HEK293 (cell line): ENCODE measurements around the gene SCN1A.
A peak's percentile ranks its signal among the peaks of the same experiment; 100 is the strongest.

Experiments
- CTCF ChIA-PET: fragments of 350-600 bp; formaldehyde crosslinking; extraction: SDS; loops from one replicate; lab custom pipeline; 2021; ENCODE audit warnings: antibody characterized with exemption; lab: Yijun Ruan, JAX
- POLR2A ChIA-PET: fragments of 300-600 bp; formaldehyde crosslinking; extraction: SDS; loops from one replicate; lab custom pipeline; 2020; ENCODE audit warnings: antibody characterized with exemption, inconsistent platforms; lab: Yijun Ruan, JAX
- H3K27ac ChIP-seq: fragments of 200-500 bp; sonication (Bioruptor generic); 2 replicates; pipeline ENCODE4 v1.5.1; 2014; ENCODE audit warnings: low read depth, low read length, control low read depth, inconsistent platforms; ENCODE audit errors: extremely low read depth
- H3K36me3 ChIP-seq, 2 experiments: fragments of 200-500 bp in 1 of 2; sonication (Bioruptor generic) in 1 of 2; 1 replicate in 1 of 2; 2 replicates in 1 of 2; pipeline ENCODE4 v1.5.1; 2014 to 2017; ENCODE audit warnings: inconsistent platforms in 2 of 2, low read length in 2 of 2; ENCODE audit not compliant: control insufficient read depth in 2 of 2, insufficient read depth in 1 of 2
- H3K4me1 ChIP-seq: fragments of 200-500 bp; sonication (Bioruptor generic); 2 replicates; pipeline ENCODE4 v1.5.1; 2014; ENCODE audit warnings: mild to moderate bottlenecking, low read length, inconsistent platforms; ENCODE audit not compliant: control insufficient read depth, insufficient read depth
- H3K4me3 ChIP-seq: 2 replicates; pipeline ENCODE4 v1.5.1; 2011; ENCODE audit warnings: low read depth, mild to moderate bottlenecking, control low read depth, low read length, moderate library complexity
- H3K9me3 ChIP-seq: fragments of 200-500 bp; sonication (Bioruptor generic); 2 replicates; pipeline ENCODE4 v1.5.1; 2014; ENCODE audit warnings: low read depth, low read length, inconsistent platforms; ENCODE audit not compliant: control insufficient read depth, insufficient read depth
- PRDM1 ChIP-seq: fragments of 450-650 bp; formaldehyde crosslinking; IDR thresholded peaks from 2 replicates; pipeline ENCODE4; 2016; ENCODE audit warnings: missing biosample characterization, missing genetic modification characterization
- TRIM28 ChIP-seq: IDR thresholded peaks from 2 replicates; pipeline ENCODE4 v1.6.1; 2011; ENCODE audit warnings: low read length, control low read depth, borderline replicate concordance
- ZBTB21 ChIP-seq: fragments of 450-650 bp; formaldehyde crosslinking; IDR thresholded peaks from 2 replicates; pipeline ENCODE4 v1.5.1; 2017; ENCODE audit warnings: missing biosample characterization, missing genetic modification characterization
- ZNF24 ChIP-seq: fragments of 450-650 bp; formaldehyde crosslinking; IDR thresholded peaks from 2 replicates; pipeline ENCODE4 v1.5.1; 2016; ENCODE audit warnings: missing biosample characterization, missing genetic modification characterization
- ZNF530 ChIP-seq: fragments of 450-650 bp; formaldehyde crosslinking; IDR thresholded peaks from 2 replicates; pipeline ENCODE4 v1.5.1; 2016; ENCODE audit warnings: low read depth, missing biosample characterization, missing genetic modification characterization
- ZNF544 ChIP-seq: fragments of 450-650 bp; formaldehyde crosslinking; IDR thresholded peaks from 2 replicates; pipeline ENCODE4 v1.5.0; 2017; ENCODE audit warnings: missing biosample characterization, missing genetic modification characterization
- ZNF677 ChIP-seq: fragments of 450-650 bp; IDR thresholded peaks from 2 replicates; pipeline ENCODE4 v1.5.0; 2018; ENCODE audit warnings: missing biosample characterization, mild to moderate bottlenecking, missing genetic modification characterization, moderate library complexity
- ZNF843 ChIP-seq: fragments of 450-650 bp; formaldehyde crosslinking; IDR thresholded peaks from 2 replicates; pipeline ENCODE4 v1.5.1; 2016; ENCODE audit warnings: missing biosample characterization, missing genetic modification characterization
- TF ChIP-seq, protein P1 (sequence below): sonication (generic); formaldehyde crosslinking; IDR thresholded peaks from 2 replicates; pipeline ENCODE4 v1.8.1; 2022; ENCODE audit warnings: mild to moderate bottlenecking, moderate library complexity, missing genetic modification reagents
- TF ChIP-seq, protein P2 (sequence below): fragments of 450-650 bp; formaldehyde crosslinking; IDR thresholded peaks from 2 replicates; pipeline ENCODE4 v1.5.1; 2017; ENCODE audit warnings: missing biosample characterization, missing genetic modification characterization
- TF ChIP-seq, protein P3 (sequence below): fragments of 450-650 bp; formaldehyde crosslinking; IDR thresholded peaks from 2 replicates; pipeline ENCODE4 v1.5.1; 2017; ENCODE audit warnings: missing biosample characterization, missing genetic modification characterization
- TF ChIP-seq, protein P4 (sequence below): fragments of 450-650 bp; formaldehyde crosslinking; IDR thresholded peaks from 2 replicates; pipeline ENCODE4 v1.5.1; 2016; ENCODE audit warnings: missing biosample characterization, missing genetic modification characterization
- TF ChIP-seq, protein P5 (sequence below): fragments of 450-650 bp; formaldehyde crosslinking; IDR thresholded peaks from 2 replicates; pipeline ENCODE4 v1.5.1; 2016; ENCODE audit warnings: missing biosample characterization, missing genetic modification characterization
- TF ChIP-seq, protein P6 (sequence below): fragments of 450-650 bp; formaldehyde crosslinking; IDR thresholded peaks from 2 replicates; pipeline ENCODE4 v1.5.1; 2016; ENCODE audit warnings: missing biosample characterization, missing genetic modification characterization

SCN1A gene

DNA sequence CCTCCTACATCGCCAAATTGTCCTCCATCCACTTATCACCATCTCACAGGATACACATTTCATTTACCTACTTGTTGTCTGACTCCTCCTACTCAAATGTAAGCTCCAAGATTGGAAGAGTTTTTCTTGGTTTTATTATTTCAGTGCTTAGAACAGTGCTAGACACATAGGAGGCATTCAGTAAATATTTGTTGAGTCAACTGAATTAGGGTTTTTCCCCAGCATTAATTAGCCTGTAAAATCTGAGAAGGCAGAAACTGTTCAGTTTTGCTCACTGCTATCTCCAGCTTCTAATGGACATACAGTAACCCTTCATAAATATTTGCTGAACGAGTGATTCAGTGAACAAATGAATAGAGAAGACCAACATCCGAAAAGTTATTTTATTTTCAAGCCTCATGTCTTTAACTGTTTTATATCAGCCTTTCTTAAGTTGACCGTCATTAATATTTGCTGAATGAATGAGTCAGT is 175.0 kb downstream of the SCN1A start:
- Histone ChIP-seq H3K4me3 (peak overlapping the region; percentile 74), H3K36me3 (peaks cover 10 to 24% of the 10 kb centered on the region in 2 experiments)
- TF ChIP-seq, protein P1, sequence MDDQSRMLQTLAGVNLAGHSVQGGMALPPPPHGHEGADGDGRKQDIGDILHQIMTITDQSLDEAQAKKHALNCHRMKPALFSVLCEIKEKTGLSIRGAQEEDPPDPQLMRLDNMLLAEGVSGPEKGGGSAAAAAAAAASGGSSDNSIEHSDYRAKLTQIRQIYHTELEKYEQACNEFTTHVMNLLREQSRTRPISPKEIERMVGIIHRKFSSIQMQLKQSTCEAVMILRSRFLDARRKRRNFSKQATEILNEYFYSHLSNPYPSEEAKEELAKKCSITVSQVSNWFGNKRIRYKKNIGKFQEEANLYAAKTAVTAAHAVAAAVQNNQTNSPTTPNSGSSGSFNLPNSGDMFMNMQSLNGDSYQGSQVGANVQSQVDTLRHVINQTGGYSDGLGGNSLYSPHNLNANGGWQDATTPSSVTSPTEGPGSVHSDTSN (CRISPR knock-in tag), result no peak
- TF ChIP-seq, protein P2, sequence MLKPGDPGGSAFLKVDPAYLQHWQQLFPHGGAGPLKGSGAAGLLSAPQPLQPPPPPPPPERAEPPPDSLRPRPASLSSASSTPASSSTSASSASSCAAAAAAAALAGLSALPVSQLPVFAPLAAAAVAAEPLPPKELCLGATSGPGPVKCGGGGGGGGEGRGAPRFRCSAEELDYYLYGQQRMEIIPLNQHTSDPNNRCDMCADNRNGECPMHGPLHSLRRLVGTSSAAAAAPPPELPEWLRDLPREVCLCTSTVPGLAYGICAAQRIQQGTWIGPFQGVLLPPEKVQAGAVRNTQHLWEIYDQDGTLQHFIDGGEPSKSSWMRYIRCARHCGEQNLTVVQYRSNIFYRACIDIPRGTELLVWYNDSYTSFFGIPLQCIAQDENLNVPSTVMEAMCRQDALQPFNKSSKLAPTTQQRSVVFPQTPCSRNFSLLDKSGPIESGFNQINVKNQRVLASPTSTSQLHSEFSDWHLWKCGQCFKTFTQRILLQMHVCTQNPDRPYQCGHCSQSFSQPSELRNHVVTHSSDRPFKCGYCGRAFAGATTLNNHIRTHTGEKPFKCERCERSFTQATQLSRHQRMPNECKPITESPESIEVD (tag by site-specific recombination), result peak; percentile 89
- TF ChIP-seq, all 188 proteins: peak for 1
- ChIA-PET CTCF (interaction anchor here (0.5 to 4.7 kb wide), 4 partner anchors 8 to 1403 kb away, joined by 3 to 21 read pairs (median 5); partner anchors contain the start of gene SCN1A), POLR2A (interaction anchor here (0.7 to 1.6 kb wide), 3 partner anchors 8 to 36 kb away, joined by 3 to 5 read pairs (median 3); no protein-coding TSS in a partner anchor)
- Histone ChIP-seq H3K9me3 (no peaks in the 10 kb centered on the region), H3K27ac (peak overlapping the region; percentile 78), H3K4me1 (no peaks in the 10 kb centered on the region)

DNA sequence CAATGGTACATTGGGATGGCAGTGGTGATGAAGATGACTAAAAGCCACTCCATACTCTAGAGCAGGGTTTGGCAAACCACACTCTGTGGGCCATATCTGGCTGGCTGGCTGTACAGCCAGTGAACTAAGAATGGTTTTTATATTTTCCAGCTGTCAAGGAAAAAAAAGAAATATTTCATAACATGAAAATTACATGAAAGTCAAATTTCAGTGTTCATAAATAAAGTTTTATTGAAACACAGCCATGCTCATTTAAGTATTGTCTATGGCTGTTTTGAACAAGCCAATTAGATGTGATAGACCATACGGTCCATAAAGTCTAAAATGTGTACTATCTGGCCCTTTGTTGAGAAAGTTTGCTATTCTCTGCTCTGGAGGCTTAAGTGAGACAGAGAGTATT is 175.7 kb downstream of the SCN1A start:
- no peak overlapping the region for H3K4me3 ChIP-seq
- no peaks in the 10 kb centered on the region for H3K4me1 ChIP-seq
- no peak overlapping the region for H3K27ac ChIP-seq
- TF ChIP-seq, protein P3, sequence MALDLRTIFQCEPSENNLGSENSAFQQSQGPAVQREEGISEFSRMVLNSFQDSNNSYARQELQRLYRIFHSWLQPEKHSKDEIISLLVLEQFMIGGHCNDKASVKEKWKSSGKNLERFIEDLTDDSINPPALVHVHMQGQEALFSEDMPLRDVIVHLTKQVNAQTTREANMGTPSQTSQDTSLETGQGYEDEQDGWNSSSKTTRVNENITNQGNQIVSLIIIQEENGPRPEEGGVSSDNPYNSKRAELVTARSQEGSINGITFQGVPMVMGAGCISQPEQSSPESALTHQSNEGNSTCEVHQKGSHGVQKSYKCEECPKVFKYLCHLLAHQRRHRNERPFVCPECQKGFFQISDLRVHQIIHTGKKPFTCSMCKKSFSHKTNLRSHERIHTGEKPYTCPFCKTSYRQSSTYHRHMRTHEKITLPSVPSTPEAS (tag by site-specific recombination), result no peak
- TF ChIP-seq, protein P4, sequence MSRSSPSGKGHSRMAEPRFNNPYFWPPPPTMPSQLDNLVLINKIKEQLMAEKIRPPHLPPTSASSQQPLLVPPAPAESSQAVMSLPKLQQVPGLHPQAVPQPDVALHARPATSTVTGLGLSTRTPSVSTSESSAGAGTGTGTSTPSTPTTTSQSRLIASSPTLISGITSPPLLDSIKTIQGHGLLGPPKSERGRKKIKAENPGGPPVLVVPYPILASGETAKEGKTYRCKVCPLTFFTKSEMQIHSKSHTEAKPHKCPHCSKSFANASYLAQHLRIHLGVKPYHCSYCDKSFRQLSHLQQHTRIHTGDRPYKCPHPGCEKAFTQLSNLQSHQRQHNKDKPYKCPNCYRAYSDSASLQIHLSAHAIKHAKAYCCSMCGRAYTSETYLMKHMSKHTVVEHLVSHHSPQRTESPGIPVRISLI (tag by site-specific recombination), result no peak
- no peak for TF ChIP-seq PRDM1 (tag by site-specific recombination)
- H3K36me3 ChIP-seq, result peaks cover 10 to 31% of the 10 kb centered on the region in 2 experiments
- H3K9me3 ChIP-seq, result no peaks in the 10 kb centered on the region
- ChIA-PET CTCF (interaction anchor here (0.5 to 0.8 kb wide), 3 partner anchors 11 to 176 kb away, joined by 3 to 5 read pairs (median 3); partner anchors contain the start of gene SCN1A), POLR2A (no interaction called here)

DNA sequence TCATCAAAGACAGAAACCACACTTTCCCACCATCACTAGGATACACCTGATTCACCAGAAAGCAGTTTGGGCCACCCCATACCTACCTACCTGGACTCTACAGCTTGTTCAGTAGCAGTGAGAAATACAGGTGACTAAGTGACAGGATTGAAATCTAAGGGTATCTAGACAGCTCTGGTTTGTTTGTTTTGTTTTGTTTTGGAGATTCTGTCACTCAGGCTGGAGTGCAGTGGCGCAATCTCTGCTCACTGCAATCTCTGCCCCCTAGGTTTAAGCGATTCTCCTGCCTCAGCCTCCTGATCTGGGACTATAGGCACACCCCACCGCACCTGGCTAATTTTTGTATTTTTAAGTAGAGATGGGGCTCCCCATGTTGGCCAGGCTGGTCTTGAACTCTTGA is 177.4 kb downstream of the SCN1A start:
- H3K9me3 ChIP-seq, result no peaks in the 10 kb centered on the region
- TF ChIP-seq, protein P5, sequence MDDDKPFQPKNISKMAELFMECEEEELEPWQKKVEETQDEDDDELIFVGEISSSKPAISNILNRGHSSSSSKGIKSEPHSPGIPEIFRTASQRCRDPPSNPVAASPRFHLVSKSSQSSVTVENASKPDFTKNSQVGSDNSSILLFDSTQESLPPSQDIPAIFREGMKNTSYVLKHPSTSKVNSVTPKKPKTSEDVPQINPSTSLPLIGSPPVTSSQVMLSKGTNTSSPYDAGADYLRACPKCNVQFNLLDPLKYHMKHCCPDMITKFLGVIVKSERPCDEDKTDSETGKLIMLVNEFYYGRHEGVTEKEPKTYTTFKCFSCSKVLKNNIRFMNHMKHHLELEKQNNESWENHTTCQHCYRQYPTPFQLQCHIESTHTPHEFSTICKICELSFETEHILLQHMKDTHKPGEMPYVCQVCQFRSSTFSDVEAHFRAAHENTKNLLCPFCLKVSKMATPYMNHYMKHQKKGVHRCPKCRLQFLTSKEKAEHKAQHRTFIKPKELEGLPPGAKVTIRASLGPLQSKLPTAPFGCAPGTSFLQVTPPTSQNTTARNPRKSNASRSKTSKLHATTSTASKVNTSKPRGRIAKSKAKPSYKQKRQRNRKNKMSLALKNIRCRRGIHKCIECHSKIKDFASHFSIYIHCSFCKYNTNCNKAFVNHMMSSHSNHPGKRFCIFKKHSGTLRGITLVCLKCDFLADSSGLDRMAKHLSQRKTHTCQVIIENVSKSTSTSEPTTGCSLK (tag by site-specific recombination), result no peak
- TF ChIP-seq ZNF677 (tag by site-specific recombination) (no peak), ZNF24 (tag by site-specific recombination) (no peak), ZBTB21 (no peak), ZNF530 (tag by site-specific recombination) (no peak), TRIM28 (no peak), ZNF544 (tag by site-specific recombination) (no peak), ZNF843 (tag by site-specific recombination) (no peak)
- TF ChIP-seq, protein P6, sequence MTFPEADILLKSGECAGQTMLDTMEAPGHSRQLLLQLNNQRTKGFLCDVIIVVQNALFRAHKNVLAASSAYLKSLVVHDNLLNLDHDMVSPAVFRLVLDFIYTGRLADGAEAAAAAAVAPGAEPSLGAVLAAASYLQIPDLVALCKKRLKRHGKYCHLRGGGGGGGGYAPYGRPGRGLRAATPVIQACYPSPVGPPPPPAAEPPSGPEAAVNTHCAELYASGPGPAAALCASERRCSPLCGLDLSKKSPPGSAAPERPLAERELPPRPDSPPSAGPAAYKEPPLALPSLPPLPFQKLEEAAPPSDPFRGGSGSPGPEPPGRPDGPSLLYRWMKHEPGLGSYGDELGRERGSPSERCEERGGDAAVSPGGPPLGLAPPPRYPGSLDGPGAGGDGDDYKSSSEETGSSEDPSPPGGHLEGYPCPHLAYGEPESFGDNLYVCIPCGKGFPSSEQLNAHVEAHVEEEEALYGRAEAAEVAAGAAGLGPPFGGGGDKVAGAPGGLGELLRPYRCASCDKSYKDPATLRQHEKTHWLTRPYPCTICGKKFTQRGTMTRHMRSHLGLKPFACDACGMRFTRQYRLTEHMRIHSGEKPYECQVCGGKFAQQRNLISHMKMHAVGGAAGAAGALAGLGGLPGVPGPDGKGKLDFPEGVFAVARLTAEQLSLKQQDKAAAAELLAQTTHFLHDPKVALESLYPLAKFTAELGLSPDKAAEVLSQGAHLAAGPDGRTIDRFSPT, result no peak
- ChIA-PET CTCF (no interaction called here), POLR2A (no interaction called here)
- no peak overlapping the region for H3K4me3 ChIP-seq
- peaks cover 17 to 35% of the 10 kb centered on the region in 2 experiments for H3K36me3 ChIP-seq
- no peak overlapping the region for H3K27ac ChIP-seq
- no peaks in the 10 kb centered on the region for H3K4me1 ChIP-seq
